Activated CD4-positive, alpha-beta T cell treated with anti-CD3 and anti-CD28 coated beads, Interleukin-2, Interleukin-6, amounts not matched to agents 100 ng/mL and 50 ng/mL, durations not matched to agents 16 hours and 8 hours (primary cell): ENCODE measurements around the gene FREM1.
A peak's percentile ranks its signal among the peaks of the same experiment; 100 is the strongest.

Source experiments
- DNase-seq: peaks from one replicate; pipeline ENCODE4 v3.0.0-alpha.2; 2020

Gene FREM1

DNA sequence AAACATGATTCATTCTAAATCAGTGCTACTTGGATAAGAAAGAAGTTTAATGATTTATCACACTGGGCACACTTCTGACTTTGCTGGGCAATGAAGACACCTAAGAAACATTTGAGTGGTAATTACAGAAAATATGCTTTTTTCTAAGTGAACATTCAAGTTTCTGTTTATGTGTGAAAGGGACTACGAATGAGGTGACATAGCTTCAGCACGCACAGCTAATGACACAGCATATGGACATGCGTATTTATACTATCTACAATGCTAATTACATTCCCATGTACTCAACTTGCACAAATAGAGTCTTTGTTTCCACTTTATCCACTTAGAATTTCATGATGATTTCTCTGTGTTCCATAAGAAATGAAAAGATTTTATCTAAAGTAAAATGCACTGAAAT is 40.6 kb downstream of the FREM1 start:
- DNase-seq: no peak

- no peak for DNase-seq
These were observed 41.2 kb downstream of the FREM1 start for GRCh38 chr9:14868772-14869583.

GRCh38 chr9:14868418-14868771 is 41.8 kb downstream of the FREM1 start:
- no peak for DNase-seq

DNA sequence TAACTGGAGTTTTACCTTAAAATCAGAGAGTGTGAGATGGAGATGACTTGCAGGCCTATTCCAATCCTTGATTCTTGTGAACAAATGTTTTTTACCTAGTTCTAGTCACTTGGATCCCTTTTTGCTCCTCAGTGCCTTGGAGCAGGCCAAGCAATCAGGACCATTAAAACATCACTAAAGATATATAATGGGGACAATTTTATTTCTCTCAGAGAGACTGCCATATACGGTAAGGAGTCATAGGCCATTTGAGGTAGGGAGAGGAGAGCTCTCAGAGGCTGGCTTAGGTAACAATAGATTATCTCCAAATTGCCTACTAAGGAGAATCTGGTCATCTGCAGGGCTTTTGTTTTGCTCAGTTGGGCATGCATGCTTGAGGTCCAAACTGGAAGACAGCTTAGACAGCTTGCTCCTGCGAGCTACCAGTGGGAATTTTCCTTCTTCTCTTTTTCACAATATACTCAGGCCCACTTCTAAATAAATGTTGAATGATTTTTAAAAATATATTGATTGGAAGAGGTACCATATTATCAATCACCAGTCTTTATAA is 44.0 kb downstream of the FREM1 start:
- DNase-seq: no peak

- DNase-seq: no peak
These were observed 45.9 kb downstream of the FREM1 start for GRCh38 chr9:14864309-14864708.

DNA sequence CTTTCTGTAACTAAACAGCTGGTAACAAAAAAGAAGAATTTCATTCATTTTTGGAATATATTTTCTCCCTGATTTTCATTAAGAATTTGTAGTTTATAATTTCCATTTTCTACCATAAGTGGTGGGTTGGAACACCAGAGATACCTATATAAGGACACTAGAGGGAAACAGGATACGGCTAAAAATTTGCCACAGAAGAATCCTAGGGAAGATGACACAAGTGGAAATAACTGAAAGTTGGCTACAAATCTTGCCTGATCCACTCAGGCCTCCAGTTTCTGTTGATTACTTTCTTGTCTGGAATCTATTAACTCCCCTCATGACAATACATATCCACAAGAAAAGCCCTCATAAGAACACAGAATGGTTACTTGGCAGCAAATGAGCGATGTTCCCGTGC is 46.8 kb downstream of the FREM1 start:
- no peak for DNase-seq

GRCh38 chr9:14857449-14858305 is 52.6 kb downstream of the FREM1 start:
- no peak for DNase-seq

- DNase-seq: no peak
These were observed 60.4 kb downstream of the FREM1 start for GRCh38 chr9:14849851-14850250.

DNA sequence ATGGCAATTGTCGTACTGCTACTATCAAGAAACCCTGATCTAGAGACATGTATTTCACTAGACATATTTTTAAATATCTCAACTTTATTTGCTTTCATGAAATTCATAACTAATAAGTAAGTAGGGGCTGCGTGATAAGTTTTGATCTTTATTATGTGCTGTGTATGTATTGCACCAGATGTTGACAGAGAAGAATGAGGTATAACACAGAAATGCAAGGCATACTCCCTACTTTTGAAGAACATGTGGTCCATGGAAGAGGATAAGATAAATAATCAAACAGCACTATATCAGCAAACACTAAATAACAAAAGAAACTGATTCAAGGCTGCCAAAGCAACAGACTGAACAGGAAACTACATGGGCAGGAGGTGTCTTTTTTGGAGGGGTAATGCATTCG is 60.9 kb downstream of the FREM1 start:
- no peak for DNase-seq

- peak; percentile 74 for DNase-seq
These were observed 63.3 kb downstream of the FREM1 start for GRCh38 chr9:14846871-14847311.

DNA sequence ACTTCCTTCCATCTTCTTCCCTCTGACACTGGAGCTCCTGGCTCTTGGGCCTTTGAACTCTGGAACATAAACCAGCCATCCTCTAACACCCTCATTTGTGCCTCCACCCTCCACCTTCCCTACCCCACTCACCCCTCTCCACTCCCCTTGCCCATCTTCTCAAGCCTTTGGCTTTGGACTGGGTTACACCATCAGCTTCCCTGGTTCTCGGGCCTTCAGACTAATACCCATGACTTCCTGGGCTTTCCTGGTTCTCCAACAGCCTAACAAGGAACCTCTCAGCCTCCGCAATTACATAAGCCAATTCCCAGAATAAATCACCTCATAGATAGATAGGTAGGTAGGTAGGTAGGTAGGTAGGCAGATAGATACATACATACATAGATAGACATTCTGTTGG is 67.1 kb downstream of the FREM1 start:
- no peak for DNase-seq

DNA sequence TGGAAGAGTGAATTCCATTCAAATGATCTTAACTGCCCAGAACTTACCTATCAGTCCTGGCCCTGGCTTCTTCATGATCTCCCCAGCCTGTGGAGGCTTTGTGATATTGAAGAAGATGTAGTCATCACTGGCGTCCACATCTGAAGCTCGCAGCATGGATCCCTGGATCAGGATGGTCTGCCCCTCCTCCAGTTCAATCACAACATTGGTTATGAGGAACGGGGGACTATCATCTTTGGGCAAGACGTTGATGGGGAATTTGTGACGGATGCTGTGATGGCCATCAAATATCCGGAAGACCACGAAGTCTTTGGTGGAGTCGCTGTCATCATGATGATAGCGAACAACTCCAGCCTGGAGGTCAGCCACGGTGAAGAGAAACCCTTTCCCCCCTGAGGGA is 68.0 kb downstream of the FREM1 start:
- DNase-seq: no peak

DNA sequence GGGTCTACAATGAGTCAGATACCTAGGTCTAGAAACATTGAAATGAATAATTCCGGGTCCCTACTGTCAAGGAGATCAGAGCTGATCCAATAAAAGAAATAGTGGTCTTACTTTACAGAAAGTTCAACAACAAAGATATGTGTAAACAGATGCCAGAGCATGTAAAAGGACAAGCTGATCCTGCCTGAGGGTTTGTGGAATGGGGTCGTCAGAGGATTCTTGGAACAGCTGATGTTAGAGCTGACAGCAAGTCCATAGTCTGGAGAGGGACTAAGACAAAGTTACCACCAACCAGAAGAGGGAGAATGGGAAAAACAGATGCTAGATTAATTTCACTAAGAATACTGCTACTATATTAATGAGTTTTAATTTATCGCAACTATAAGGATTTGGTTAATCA is 71.5 kb downstream of the FREM1 start:
- no peak for DNase-seq

DNA sequence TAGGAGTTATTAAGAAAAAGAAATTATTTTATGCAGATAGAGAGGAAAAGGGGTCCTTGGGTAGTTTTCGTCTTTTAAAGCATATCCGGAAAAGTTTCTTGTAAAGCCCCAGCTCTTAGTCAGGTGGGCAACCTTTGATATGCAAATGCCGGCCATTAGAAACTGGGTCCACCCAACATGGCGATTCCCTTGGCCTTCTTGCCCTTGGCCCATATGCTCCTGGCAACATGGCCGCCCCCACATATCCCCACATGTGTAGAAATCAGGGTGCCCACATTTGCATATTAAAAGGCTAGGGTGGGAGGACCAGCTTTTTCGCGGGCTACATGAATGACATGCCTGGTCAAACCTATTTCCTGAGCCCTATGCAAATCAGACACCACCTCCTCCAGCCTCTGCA is 73.3 kb downstream of the FREM1 start:
- no peak for DNase-seq

DNA sequence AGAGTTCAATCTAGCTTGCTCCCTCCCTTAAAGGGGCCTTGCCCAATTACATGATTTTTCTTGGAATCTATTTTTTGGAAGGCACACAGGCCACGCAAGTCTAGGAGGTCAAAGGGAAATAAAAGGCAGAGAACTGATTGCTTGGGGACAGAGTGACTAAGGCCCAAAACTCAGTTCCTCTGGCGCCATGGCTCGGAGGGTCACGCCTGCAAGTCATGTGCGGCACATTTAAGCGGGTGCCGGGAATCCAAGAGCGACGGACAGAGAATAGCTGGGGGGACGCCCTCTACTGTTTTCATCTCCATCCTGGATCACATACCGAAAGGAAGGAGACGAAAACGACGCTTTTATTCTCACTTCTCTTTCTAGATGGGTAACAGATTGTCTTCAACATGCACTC is 78.6 kb downstream of the FREM1 start:
- no peak for DNase-seq

- no peak for DNase-seq
These were observed 79.2 kb downstream of the FREM1 start for GRCh38 chr9:14831074-14831473.

DNA sequence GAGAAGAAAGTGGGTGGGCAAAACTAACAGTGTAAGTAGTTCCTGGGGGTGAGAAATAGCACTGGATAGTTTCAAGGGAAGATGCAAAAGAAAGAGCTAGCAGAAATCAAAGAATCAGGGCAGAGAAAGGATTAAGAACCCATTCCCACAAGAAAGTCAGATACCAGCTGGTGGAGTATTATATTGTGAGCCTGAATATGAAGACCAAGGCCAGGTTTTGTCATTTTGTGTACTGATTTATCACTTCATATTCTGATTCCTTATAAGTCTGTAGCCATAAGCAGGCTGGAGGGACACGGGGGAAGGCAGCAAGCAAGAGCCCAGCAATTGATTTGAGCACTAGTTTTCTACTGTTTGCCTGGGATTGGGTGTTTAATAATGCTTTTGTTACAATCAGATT is 80.2 kb downstream of the FREM1 start:
- DNase-seq: no peak

DNA sequence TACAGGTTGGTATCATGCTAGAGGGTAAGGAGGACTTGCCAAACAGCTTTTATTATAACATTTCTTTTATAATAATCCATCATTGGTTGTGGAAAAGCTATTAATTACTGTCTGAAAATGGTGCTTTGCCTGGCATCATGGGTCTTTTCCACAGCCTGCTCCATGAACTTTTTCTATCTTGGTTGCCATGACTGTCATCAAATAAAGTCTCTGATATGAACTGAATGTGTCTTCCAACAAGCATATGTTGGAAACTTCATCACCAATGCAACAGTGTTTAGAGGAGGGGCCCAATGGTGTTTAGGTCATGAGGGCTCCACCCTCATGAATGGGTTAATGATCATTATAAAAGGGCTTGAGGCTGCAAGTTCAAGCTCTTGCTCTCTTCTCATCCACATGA is 81.0 kb downstream of the FREM1 start:
- DNase-seq: no peak

GRCh38 chr9:14827805-14828204 is 82.4 kb downstream of the FREM1 start:
- DNase-seq: no peak

DNA sequence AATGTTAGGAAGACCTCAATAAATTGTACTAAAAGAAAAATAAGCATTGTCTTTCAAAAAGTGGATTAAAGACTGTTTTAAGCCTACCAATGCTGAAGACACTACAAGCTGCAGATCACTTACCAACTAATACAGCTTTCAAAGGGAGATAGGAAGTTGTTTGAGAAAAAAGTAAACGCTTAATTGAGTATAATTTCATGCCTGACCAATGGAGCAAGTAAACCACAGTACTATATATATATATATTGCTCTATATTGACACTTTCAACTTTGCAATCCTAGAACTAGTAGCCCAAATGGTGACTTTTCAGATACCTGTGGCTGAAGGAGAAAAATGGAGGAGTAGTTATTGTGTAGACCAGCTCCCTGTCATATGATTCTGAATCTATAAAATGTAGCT is 85.7 kb downstream of the FREM1 start:
- no peak for DNase-seq

DNA sequence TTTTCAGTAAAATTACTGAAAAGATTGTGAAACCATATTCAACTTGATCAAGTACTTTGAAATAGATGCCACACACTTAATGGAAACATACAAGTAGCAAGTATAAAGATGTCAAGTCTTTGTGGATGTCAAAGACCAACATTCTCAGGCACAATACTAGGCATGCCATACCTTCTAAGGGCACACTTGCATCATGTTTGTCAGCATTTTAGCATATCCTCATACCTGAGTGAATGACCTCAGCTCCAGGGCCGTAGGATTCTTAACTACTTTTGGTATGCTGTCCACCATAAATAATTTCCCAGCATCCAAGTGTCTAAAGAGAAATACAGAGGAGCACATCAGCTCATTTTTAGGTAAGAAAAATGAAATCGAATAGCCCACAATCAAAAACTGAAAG is 86.4 kb downstream of the FREM1 start:
- no peak for DNase-seq

DNA sequence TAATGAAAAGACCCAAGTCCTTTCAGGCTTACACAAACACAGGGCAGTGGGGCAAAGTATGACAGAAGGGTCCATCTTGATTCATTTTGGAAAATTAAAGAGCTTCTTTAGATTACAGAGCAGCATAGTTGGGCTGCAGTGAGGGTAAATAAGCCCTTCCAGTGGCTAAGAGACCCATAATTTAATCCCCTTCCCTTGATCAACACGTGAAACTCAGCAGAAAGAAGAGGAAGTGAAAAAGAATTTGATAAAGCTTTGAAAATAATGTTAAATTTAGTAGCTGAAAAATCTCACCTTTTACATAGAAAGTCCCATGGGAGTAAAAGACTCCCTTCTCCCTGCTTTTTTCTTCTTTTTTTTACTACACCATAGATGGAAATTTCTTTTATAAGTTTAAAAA is 87.6 kb downstream of the FREM1 start:
- no peak for DNase-seq

DNA sequence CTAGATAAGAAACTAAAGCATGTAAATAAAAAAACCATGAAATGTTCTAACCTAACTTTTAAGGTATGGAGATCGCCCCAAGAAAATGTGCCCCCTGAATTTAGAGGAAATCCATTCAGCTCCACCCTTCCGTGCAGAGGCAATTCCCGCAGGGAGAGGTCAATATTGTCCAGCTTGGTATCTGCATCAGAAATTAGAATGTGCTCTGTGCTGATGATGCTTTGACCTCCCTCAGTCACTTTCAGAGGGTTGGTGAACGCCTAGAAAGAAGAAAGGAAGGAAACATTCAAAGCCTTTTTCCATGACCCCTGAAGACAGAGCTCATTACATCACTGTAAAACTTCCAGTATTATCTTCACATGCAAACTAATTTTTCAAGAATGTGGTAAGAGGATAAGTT is 91.0 kb downstream of the FREM1 start:
- no peak for DNase-seq

GRCh38 chr9:14814249-14814628 is 96.0 kb downstream of the FREM1 start:
- DNase-seq: no peak
